ENCODE measurements around the gene CLSTN2.

The CLSTN2 gene

DNA sequence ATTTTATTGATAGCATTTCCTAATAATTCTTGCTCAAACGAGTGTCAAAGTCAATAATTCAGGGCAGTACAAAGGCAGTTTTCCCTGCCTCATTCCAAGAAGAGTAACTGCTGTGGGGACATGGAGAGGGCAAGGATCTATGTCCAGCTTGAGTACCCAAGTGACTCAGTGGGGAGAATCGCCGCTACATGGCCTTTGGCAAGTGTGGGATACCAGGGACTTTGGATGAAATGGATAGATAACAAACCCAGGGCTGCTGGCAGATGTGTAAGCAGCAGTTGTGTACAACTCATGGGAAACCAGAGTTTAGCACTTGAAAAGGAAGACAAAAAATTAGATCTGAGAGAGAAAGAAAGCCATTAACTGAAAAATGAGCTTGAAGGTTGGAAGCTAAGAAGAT, 620.7 kb downstream of the CLSTN2 start:
- DNase-seq (ENCODE audit: low read depth), result no peak

- DNase-seq (ENCODE audit: low read depth), result no peak
These were observed 622.5 kb downstream of the CLSTN2 start for GRCh38 chr3:140557476-140557875.

DNA sequence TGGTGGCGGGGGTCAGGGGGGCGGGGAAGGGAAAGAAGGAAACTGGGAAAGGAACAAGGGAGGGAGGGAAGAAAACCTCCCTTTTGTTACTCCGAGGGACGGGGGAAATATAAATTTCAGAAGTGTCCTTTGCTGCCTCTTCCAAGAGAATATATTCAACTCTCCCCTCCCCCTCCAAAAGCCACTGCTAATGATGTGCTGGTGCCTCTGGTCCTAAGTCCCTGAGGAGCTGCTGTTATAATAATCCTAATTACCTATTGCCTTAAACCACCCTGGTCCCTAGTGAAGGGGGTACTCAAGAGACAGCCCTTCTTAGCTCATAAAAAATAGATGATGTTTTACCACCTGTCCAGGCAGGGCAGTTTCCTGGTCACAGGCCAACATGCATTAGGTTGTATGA, 624.6 kb downstream of the CLSTN2 start:
- no peak for DNase-seq (ENCODE audit: low read depth)

- no peak for DNase-seq (ENCODE audit: low read depth)
These were observed 628.3 kb downstream of the CLSTN2 start for GRCh38 chr3:140563206-140563760.

GRCh38 chr3:140568131-140568530, 633.1 kb downstream of the CLSTN2 start:
- no peak for DNase-seq (ENCODE audit: low read depth)

DNA sequence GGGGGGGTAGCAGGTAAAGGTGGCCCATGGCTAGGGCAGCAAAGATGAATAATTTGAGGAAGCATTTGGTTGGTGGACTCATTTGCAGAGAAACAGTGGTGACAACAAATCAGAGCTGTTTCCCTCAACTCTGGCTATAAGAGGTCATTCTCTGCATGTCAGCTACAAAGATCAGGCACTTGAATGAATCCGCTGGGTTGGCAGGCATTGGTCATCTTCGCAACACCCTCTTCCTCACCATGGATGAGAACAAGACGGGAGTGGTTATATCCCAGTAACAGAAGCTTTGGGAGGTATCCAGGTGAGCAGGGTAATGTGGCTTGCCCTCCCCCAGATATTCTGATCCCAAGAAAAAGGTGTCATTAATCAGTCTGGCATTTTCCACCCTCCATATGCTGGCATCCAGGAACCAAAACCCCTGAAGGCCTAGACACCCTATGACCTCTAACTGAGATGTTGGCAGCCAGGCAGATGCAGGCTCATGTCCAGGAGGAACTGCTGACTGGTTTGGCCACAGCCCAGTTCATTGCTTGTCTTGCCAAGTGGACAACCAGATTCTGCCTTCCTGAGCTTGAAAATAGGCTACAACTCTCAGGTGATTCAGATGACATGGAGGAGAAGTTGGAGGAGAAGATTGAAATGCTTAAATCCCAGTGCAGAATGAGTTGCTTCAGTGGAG, 634.0 kb downstream of the CLSTN2 start:
- no peak for DNase-seq (ENCODE audit: low read depth)

DNA sequence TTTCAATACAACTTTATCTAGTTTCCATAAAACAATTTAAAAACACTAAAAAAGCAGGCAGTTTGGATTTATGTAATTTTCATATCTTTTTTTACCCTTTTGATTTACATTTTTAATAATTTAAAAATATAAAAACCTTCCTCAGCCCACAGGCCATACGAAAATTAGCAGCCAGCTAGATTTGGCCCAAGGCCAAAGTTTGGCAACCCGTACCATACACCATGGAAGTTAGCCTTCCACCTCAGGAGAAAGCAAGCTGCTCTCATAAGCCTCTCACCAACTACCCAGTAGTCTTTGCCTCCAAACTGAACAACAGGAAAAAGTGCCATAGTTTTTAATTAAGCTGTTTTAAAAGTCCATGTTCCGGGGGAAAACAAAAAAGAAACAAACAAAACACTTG, 635.6 kb downstream of the CLSTN2 start:
- no peak for DNase-seq (ENCODE audit: low read depth)

GRCh38 chr3:140571836-140572235, 636.9 kb downstream of the CLSTN2 start:
- no peak for DNase-seq (ENCODE audit: low read depth)

DNA sequence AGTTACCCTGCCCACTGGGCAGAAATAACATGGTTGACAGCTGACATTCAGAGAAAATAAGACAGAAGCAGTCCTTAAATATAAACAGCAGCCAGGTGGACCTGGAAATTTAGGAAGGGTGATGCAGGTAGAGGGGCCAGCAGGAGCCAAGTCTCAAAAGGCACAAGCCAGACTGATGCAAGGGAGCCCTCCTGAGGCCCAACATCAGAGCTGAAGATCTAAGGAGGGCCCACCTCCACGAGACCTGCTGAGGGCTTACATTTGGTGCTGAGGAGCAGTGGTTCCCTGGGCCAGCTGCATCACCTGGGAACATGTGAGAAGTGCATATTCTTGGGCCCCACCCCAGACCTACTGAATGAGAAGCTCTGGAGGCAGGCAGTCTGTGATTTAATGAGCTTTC, 637.3 kb downstream of the CLSTN2 start:
- DNase-seq (ENCODE audit: low read depth), result no peak

DNA sequence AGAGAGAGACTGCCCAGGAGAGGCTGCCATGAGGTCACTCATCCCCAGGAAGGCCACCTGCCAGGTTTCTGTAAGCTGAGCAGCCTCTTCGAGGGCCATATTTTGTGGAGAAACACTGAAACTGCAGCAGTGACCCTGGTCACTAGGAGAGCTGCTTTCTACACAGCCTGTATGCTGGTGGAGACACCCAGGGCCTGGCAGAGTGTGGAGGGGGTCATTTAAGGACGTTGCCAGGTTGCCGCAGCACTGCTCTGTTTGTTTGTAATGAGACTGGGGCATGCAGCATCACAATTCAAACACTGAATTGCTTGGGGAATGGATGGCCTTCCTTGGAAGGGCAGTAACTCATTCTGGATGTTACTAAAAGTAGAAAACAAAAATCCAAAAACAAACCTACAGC, 638.0 kb downstream of the CLSTN2 start:
- DNase-seq (ENCODE audit: low read depth), result no peak

DNA sequence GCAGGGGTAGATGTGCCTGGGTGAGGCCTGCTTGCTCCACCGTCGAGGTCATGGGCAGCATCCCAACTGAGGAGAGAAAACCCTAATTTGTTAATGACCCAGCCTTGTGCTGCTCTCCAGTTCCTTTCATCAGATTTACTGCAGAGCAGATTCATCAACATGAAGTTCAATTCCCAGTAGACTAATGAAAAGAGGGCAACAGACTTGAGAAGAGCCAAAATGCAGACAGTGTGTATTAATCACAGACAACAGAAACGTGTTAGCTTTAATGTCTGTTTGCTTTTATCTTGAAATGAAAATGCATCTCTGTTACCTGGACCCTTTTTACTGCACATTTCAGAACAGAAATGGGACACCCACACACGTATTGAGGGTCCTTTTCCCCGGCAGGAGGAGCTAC, 639.4 kb downstream of the CLSTN2 start:
- DNase-seq (ENCODE audit: low read depth), result no peak

DNA sequence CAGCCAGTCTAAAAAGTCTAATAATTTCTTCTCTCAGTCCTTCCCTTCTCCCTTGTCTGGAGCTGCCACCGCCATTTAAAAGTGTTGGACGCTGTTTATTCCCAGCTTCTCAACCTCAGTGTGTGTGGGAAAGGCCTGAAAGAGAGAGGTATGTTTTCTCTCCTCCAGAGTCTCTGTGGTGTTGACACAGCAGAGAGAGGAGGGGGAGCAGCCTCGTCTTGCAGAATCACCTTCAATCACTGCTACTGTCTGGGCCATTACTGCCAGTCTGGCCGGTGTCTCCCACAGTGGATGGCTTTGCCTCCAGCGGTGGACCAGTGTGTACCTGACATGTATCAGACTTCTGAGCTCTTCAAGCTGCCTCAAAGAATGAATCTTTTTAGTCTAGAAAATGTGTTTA, 641.5 kb downstream of the CLSTN2 start:
- DNase-seq (ENCODE audit: low read depth), result no peak

GRCh38 chr3:140577911-140578310, 642.9 kb downstream of the CLSTN2 start:
- no peak for DNase-seq (ENCODE audit: low read depth)

GRCh38 chr3:140579260-140579659, 644.3 kb downstream of the CLSTN2 start:
- no peak for DNase-seq (ENCODE audit: low read depth)

DNA sequence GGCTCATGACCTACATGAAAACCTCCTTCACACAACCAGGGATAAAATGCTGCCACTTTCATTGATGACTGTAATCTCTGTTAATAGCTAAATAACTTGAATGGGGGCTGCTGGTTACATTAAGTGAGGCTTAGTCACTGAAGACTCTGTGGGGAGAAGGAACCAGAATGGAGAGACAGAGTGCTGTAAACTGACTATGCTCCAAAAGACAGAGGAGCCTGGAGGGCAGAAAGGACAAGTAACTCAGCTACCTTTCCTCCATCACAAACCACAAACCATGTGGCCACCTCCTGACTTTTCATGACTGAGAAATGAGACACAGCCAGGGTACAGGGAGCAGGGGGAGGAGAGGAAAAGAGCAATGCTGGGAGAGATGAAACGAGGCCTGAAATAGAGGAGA, 645.8 kb downstream of the CLSTN2 start:
- DNase-seq (ENCODE audit: low read depth), result no peak

- no peak for DNase-seq (ENCODE audit: low read depth)
These were observed 649.6 kb downstream of the CLSTN2 start for GRCh38 chr3:140584549-140584948.

GRCh38 chr3:140585828-140586227, 650.8 kb downstream of the CLSTN2 start:
- no peak for DNase-seq (ENCODE audit: low read depth)

GRCh38 chr3:140586311-140586710, 651.3 kb downstream of the CLSTN2 start:
- DNase-seq (ENCODE audit: low read depth), result no peak

GRCh38 chr3:140588558-140588957, 653.6 kb downstream of the CLSTN2 start:
- no peak for DNase-seq (ENCODE audit: low read depth)

- no peak for DNase-seq (ENCODE audit: low read depth)
These were observed 658.8 kb downstream of the CLSTN2 start for GRCh38 chr3:140593766-140594165.

- no peak for DNase-seq (ENCODE audit: low read depth)
These were observed 660.3 kb downstream of the CLSTN2 start for GRCh38 chr3:140595295-140595694.

GRCh38 chr3:140597364-140597763, 662.4 kb downstream of the CLSTN2 start:
- no peak for DNase-seq (ENCODE audit: low read depth)

GRCh38 chr3:140597792-140598191, 662.8 kb downstream of the CLSTN2 start:
- DNase-seq (ENCODE audit: low read depth), result no peak

DNA sequence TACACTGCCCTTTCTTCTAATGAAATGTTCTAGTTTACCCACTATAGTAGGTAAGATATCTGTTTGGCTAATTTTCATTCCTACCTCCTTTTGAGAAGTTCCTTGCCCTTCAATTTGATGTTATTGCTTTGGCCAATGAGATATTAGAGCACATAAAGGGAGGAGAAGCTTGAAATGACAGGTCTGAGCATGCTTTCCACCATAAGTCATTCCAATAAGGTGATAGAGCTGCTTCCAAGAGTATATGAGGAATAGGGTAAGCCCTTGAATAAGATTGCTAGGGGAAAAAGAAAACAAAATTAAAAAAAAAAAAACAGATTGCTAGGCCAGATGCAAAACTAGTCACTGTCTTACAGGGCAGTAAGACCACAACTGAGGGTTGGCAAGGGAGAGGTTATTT, 664.0 kb downstream of the CLSTN2 start:
- no peak for DNase-seq (ENCODE audit: low read depth)
